Glomerular endothelial cell (primary cell): ENCODE measurements around the gene TMEM271. TPM values are rescaled to one million over a fixed set of nuclear protein-coding genes. Genes with fewer than 3 reads are reported as not detected.
"Not testable (repeated sequence)": the region's sequence is repeated elsewhere in the genome, so short reads cannot be mapped to it uniquely, and the experiment has no call there.

Source experiments
- DNase-seq: peaks from one replicate; pipeline ENCODE4 v3.0.0-alpha.2; 2011; ENCODE audit warnings: low read depth, low spot score; ENCODE audit errors: extremely low read depth
- total RNA-seq: library from RNA; depleted of rRNA; stranded (reverse); fragments of >200 nt; gene quantifications from 2 replicates; pipeline ENCODE4 v1.2.3, GENCODE V29; 2015

TMEM271 gene
- total RNA-seq, 1 donor from 2014 or later: not detected

DNA sequence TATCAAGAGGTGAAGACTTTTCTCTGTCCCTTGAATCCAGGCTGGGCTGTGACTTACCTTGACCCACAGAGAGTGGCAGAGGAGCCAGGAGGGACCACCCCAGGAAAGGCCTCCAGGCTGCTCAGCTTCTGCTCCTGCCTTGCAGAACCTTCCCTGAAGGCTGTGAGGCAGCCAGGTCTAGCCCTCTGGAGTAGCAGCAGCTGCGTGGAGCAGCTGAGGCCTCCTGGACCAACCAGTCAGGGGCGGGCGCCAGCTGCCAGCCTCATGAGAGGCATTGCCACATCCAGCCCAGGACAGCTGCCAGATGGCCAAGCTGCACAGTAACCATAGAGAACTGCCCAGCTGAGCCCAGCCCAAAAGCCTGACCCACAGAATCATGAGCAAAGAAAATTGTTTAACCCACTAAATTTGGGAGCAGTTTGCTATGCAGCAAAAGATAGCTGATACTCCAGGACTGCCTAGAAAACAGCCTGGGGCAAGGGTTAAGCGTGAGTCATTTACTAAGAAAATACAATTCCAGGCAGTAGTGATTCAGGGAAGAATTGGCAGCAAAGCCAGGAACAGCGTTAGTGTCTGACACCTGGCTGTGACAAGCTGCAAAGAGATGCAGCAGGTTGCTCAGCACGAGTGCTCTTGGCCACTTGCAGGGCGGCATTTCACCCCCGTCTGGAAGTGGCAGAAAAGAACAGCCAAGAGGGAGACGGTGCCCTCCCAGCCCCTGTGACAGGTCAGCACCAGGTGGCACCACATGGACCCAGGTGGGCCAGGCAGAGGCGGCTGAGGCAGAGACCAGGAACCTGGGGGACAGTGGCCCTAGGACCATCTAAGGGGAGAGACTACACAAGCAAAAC, 34.5 kb upstream of the TMEM271 start:
- no peak for DNase-seq

DNA sequence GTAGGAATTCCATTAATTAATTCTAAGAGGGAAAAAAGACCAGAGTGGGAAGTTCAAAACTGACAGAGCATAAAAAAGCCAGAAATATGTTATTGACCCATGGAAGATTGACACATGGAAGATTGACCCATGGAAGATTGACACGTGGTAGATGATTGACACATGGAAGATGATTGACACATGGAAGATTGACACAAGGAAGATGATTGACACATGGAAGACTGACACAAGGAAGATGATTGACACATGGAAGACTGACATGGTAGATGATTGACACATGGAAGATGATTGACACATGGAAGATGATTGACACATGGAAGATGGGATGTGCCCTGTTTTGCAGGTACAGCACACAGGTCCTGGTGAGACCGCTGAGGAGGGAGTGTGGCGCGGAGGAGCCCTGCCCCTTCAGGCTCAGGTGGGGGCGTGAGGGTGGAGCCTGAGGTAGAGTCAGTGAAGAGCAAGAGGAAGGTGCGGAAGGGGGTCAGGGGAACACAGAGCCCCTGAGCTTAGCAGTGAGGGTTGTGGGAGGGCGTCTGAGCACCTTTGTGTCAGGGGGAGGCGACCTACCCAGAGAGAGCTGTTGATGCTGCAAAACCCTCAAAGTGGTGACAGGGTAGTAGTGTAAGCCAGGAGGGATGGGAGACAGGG, 33.4 kb upstream of the TMEM271 start:
- no peak for DNase-seq

DNA sequence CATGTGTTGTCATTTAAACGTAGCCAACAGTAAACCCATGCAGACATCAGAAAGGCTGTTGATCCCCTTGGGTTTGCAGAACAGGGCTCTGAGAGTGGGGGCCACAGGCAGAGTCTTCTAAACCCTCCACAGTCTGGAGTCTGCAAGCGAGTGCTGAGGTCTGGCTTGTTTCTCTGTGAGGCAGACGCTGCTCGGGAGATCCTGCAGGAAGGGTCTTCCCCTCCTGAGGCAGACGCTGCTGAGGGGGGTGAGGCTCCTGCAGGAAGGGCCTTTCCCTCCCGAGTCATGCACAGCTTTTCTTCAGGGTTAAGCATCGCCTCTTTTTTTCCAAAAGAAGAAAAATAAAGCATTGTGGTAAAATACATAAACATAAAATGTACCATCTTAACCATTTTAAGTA, 32.1 kb upstream of the TMEM271 start:
- DNase-seq: no peak

DNA sequence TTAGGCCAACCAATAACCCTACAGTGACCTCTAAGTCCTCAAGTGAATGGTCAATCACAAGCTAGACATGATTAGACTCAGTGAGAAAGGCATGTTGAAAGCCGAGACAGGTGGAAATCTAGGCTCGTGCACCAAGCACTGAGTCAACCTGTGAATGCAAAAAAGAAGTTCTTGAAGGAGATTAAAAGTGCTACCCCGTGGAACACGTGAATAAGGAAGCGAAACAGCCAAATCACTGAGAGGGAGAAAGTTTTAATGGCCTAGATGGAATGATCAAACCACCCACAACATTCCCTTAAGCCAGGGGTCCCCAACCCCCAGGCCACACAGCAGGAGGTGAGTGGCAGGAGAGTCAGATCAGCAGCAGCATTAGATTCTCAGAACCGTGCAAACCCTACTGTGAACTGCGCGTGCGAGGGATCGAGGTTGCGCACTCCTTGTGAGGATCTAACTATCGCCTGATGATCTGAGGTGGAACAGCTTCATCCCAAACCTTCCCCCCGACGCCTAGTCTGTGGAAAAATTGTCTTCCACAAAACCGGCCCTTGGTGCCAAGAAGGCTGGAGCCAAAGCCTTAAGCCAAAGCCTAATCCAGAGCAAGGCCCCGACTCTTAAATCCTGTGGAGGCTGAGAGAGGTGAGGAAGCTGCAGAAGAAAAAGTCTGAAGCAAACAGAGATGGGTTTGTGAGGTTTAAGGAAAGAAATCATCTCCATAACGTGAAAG, 29.8 kb upstream of the TMEM271 start:
- DNase-seq: no peak

DNA sequence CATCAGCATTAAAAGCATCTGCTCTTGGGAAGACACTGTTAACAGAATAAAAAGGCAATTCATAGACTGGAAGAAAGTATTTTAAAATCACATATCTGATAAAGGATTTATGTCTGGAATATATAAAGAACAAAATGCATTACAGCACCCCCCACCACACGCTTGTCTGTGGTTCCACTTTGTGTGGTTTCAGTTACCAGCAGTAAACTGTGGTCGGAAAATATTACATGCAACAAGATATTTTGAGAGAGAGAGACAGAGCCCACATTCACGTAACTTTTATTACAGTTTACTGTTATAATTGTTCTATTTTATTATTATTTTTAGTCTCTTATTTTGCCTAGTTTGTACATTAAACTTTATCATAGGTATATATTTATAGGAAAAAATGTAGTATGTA, 28.0 kb upstream of the TMEM271 start:
- DNase-seq: no peak

DNA sequence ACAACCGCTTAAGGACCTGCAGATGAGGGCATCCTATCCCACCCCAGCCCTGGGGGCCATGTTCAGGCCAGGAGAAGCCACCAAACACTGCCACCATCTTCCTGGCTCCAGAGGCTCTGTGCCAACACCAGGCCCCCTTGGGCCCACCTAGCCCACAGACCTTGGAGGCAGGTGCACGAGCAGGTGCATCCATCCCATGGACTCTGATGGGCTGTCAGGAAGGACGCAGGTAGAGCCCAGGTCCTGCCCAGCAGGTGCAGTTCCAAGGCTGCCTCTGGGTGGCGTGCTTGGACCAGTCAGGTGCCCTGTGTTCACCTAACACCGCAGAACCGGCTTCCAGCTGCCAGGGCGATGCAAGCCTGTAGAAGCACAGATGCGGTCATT, 26.5 kb upstream of the TMEM271 start:
- no peak for DNase-seq

DNA sequence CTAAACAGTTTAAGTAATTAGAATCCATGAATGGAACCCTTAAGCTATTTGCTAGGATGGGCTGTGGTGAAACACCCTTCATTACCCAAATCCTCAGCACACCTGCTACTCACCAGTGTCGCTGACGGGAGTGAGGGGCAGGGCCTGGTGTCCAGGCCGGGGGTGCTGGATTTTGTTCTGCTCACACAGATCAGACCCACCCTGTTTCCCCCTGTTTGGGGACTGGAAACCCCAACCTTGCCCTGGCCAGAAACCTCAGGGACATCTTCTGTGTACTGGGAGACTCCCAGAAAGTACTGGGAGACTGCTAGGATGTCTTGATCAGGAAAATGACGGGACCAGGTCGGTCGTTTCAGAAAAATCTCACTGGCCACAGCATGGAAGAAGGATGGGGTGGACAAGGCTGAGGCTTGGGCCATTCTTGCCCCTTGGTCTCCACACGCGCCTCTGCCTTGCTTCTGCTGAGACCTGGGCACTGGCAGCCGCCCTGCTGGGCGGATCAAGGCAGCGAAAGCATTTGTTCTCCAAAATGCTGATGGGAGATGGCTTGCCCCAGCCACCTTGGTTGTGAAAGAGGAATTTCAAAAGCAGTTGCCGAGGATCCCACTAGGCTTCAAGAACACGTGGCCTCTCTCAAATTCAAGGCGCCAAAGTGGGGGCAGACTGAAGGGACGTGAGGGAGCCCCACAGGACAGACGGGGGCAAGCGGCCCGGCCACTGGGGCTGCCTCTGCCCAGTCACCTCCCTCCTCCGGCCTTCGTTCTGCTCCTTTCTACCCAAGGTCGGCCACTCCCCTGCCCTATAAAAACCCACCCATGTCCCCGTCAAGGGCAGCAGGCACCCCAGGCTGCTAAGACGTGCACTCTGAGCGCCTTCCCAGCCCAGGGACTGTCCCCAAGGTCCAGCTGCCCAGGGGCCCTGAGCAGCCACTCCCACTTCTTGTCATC, 25.8 kb upstream of the TMEM271 start:
- DNase-seq: no peak

DNA sequence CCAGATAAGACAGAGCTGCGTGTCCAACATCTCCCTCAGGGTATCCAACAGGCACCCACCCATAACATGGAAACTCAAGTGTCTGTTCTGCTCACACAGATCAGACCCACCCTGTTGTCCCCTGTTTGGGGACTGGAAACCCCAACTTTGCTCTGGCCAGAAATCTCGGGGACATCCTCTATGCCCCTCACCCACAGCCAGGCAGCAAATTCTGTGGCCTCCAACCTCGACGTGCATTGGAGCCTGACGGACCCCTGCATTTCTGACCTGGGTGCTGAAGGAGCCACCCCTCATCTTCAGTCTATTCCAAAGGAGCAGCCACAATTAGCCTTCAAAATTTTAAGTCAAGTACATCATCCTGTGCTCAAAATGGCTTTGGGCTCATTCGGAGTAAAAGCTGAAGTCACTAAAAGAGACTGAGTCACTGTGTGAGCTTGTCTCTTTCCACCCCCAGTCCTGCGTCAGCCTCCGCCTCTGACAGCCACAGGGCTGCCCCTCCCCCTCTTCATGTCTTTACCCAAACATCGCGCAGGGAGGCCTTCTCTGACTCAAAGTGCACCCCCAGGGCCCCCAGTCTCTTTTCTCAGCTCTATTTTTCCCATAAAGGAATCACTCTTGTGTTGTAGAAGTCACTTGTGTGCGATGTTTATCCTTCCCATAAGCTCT, 24.9 kb upstream of the TMEM271 start:
- DNase-seq: no peak

DNA sequence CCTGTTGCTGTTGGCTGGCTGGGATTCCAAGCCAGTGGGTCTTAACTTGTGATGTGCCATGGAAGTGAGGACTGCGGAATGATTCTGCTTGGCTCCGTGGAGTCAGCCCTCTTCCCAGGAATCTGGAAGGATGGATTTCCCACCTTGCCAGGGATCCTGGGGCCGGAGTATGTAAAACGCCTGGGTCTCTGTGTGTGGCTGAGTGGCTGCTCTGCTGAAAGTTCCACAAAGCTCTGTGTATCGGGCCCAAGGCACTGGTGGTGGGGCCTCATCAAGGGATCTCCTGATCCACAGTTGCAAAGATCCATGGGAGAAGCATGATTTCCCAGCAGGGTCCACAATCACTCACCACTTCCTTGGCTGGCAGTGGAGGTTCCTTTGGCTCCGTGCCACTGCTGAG, 24.1 kb upstream of the TMEM271 start:
- DNase-seq: no peak

DNA sequence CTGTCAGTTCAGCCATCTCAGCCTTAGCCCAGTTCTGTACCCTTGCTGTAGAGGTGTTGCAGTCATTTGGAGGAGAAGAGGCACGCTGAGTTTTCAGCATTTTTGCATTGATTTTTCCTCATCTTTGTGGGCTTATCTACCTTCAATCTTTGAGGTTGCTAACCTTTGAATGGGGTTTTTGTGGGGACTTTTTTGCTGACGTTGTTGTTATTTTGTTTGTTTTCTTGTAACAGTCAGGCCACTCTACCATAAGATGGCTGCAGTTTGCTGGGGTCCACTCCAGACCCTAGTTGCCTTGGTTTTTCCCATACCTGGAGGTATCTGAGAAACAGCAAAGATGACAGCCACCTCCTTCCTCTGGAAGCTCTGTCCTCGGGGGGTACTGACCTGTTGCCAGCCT, 22.8 kb upstream of the TMEM271 start:
- DNase-seq: no peak

DNA sequence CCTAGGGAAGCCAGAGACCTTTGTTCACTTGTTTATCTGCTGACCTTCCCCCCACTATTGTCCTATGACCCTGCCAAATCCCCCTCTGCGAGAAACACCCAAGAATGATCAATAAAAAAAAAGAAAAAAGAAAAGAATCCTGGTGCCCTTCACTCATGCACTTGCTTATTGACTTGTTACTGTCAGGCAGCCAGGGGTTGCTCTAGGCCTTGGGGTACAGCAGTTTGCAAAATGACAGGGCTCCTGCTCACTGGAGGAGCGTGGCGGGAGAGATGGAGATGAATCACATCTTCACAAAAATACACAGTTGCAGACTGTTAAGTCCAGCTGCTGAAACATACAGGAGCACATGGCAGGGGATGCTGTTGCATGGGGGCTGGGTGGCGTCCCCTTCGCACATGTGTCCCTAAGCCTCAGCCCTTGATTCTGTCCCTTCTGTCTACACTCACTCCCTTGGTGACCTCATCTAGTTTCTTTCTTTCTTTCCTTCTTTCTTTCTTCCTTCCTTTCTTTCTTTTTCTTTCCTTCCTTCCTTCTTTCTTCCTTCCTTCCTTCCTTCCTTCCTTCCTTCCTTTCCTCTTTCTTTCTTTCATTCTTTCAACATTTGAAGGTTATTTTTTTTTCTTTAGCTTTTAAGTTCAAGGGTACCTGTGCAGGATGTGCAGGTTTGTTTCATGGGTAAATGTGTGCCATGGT, 16.9 kb upstream of the TMEM271 start:
- no peak for DNase-seq

DNA sequence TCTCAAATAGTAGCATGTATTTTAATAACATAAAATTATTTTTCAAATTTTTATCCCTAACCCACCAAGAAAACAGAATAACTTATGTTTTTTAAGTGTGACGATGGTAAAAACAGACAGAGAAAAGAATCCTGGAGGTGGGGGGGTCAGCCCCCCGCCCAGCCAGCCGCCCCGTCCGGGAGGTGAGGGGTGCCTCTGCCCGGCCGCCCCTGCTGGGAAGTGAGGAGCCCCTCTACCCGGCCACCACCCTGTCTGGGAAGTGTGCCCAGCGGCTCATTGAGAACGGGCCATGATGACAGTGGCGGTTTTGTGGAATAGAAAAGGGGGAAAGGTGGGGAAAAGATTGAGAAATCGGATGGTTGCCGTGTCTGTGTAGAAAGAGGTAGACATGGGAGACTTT, 16.1 kb upstream of the TMEM271 start:
- DNase-seq: not testable (repeated sequence)

DNA sequence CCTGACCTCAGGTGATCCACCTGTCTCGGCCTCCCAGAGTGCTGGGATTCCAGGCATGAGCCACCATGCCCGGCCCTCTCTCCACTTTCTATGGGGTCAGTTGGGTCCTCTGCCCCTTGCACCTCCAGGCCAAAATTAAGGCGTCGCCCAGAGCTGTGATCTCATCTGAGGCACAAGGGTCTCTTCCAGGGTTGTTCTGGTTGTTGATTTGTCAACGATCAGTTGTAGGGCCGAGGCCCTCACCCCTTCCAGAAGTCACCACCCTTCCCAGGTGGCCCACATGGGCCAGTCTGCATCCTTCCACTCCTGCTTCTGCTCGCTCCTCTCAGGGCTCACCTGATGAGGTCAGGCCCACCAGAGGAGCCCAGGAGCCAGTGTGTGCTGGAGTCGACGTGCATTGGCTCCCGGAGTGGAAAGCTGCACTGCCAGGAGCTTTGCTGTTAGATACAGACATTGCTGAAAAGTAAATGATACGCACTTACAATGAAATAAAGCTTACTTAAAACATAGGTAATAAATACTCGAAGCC, 14.3 kb upstream of the TMEM271 start:
- no peak for DNase-seq

DNA sequence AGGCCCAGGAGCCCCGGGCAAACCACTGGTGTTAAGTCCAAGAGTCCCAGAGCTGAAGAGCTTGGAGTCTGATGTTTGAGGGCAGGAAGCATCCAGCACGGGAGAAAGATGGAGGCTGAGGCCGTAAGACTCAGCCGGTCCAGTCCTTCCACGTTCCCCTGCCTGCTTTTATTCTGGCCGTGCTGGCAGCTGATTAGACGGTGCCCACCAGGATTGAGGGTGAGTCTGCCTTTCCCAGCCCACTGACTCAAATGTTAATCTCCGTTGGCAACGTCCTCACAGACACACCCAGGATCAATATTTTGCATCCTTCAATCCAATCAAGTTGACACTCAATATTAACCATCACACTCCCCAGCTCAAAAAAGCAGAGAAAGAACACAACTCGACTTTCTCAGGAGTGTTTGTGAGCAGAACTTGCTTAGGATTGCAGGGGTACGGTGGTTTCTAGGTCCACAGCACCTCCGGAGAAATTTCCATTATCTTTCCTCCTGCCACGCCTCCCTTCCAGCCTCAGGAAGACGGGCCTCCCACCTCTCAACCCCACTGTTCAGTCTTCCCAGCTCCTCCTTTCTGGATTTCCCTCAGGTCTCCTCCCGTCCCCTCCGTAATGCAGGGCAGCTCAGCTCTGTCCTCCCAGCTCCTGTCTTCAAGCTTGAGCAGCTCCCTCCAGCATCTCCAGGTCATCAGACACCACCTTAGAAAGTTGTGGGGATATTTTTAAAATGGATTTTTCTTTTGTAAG, 13.3 kb upstream of the TMEM271 start:
- no peak for DNase-seq

DNA sequence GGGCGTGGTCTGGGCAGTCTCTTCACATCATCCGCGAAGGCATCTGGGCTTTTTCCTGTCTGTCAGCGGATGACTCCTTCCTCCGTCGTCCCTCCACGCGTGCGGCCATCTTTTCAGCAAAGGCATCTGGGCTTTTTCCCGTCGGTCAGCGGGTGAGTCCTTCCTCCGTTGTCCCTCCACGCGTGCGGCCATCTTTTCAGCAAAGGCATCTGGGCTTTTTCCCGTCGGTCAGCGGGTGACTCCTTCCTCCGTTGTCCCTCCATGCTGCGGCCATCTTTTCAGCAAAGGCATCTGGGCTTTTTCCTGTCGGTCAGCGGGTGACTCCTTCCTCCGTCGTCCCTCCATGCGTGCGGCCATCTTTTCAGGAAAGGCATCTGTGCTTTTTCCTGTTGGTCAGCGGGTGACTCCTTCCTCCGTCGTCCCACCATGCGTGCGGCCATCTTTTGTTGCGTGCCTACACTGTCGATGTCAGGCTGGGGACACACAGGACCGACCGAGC, 12.3 kb upstream of the TMEM271 start:
- no peak for DNase-seq

DNA sequence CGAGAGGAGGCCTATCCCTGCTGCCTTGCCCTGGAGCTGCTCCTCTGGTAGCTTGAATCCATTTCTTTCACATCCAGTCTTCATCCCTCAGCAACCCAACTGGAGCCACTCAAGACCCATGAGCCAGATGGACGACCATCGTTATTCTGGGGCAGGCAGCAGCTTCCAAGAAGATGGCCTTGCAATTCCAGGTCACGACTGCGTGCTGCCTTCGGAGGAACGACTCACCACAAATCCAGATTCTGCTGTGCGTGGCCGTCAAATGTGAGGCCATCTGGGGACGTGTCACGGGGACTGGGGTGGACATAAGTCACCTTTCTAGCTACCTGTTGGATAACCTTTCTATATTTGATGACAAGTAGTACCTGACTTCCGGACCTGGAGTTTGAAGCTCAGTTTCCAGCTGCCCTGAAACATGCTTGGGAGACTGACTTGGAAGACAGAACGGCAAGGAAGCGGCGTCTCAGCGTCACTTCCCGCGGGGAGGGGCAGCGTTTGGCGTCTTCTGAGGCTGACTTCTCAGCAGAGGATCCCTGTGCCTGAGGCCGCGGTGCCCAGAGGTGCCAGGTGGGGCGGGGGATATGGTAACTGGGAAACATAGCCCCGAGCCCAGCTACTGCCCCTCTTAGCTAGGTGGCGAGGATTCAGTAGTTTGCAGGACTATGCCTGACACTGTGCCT, 11.7 kb upstream of the TMEM271 start:
- no peak for DNase-seq

DNA sequence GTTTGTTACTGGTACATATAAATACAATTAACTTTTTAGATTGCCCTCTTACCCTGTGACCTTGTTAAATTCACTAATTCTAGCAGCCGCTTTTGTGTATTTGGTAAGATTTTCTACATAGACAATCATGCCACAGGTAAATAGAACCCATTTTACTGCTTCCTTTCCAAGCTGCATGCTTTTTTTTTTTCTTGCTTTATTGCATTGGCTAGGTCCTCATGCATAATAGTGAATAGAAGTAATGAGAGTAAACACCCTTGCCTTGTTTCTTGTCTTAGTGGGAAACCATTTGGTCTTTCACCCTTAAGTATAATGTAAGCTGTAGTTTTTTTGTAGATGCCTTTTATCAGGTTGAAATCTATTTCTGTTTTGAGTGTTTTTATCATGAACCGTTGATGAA, 7.7 kb upstream of the TMEM271 start:
- DNase-seq: no peak
